Hepatocyte (in vitro differentiated cells): ENCODE data around the gene DTD1. TPM values are rescaled to one million over a fixed set of nuclear protein-coding genes. Genes with fewer than 3 reads are reported as not detected.

Source experiments
- DNase-seq: peaks from one replicate; pipeline ENCODE4 v3.0.0-alpha.2; 2016; ENCODE audit warnings: low spot score
- H2AFZ ChIP-seq: fragments of 200-600 bp; sonication (generic); 2 replicates; pipeline ENCODE4 v1.6.0; 2016; ENCODE audit warnings: antibody characterized with exemption, mild to moderate bottlenecking
- H3K27ac ChIP-seq: fragments of 200-600 bp; sonication (generic); 2 replicates; pipeline ENCODE4 v1.5.1; 2016; ENCODE audit warnings: mild to moderate bottlenecking
- H3K27me3 ChIP-seq: fragments of 200-600 bp; sonication (generic); 2 replicates; pipeline ENCODE4 v1.6.1; 2016
- H3K36me3 ChIP-seq: fragments of 200-600 bp; sonication (generic); replicated peaks from 2 replicates; pipeline ENCODE4 v1.5.1; 2016; ENCODE audit warnings: low read depth; ENCODE audit not compliant: insufficient read depth
- H3K4me1 ChIP-seq: fragments of 200-600 bp; sonication (generic); 2 replicates; pipeline ENCODE4 v1.5.1; 2016; ENCODE audit warnings: mild to moderate bottlenecking, moderate library complexity; ENCODE audit not compliant: insufficient read depth
- H3K4me2 ChIP-seq: fragments of 200-600 bp; sonication (generic); 2 replicates; pipeline ENCODE4 v1.6.0; 2016
- H3K4me3 ChIP-seq: fragments of 200-600 bp; sonication (generic); 2 replicates; pipeline ENCODE4 v1.5.1; 2016; ENCODE audit warnings: mild to moderate bottlenecking
- H3K79me2 ChIP-seq: fragments of 200-600 bp; sonication (generic); 2 replicates; pipeline ENCODE4 v1.6.0; 2017; ENCODE audit warnings: mild to moderate bottlenecking
- H3K9me2 ChIP-seq: fragments of 200-600 bp; sonication (generic); replicated peaks from 2 replicates; pipeline ENCODE4 v1.6.0; 2017; ENCODE audit warnings: mild to moderate bottlenecking; ENCODE audit not compliant: insufficient read depth
- H3K9me3 ChIP-seq: fragments of 200-600 bp; sonication (generic); 2 replicates; pipeline ENCODE4 v1.5.1; 2016; ENCODE audit warnings: low read depth, mild to moderate bottlenecking
- H4K20me1 ChIP-seq: fragments of 200-600 bp; sonication (generic); 2 replicates; pipeline ENCODE4 v1.6.0; 2016; ENCODE audit warnings: mild to moderate bottlenecking; ENCODE audit not compliant: insufficient read depth, poor library complexity, severe bottlenecking
- EZH2 ChIP-seq: fragments of 200-600 bp; sonication (generic); IDR thresholded peaks from 2 replicates; pipeline ENCODE4 v1.6.1; 2016; ENCODE audit warnings: antibody characterized with exemption, mild to moderate bottlenecking, borderline replicate concordance
- EZH2phosphoT487 ChIP-seq: fragments of 200-600 bp; sonication (generic); IDR thresholded peaks from one replicate; pipeline ENCODE4 v1.6.1; 2018; ENCODE audit warnings: antibody characterized with exemption, mild to moderate bottlenecking, low read depth, moderate library complexity; ENCODE audit not compliant: unreplicated experiment, severe bottlenecking
- WGBS: methylation state at CpG from one replicate; pipeline ENCODE4 v1.1.6; 2016; ENCODE audit warnings: low lambda C conversion rate; ENCODE audit errors: missing lambda C conversion rate; 5-methylcytosine and 5-hydroxymethylcytosine counted together
- polyA plus RNA-seq: library from polyadenylated mRNA; unstranded; fragments of >200 nt; fragmentation: Nextera tagmentation; extraction: Ambion mirVana; gene quantifications from 2 replicates; pipeline ENCODE4 v1.2.1, GENCODE V29; 2016
- total RNA-seq: library from RNA; depleted of rRNA; stranded (reverse); fragments of >200 nt; gene quantifications from 2 replicates; pipeline ENCODE4 v1.2.3, GENCODE V29; 2014
- TF ChIP-seq, protein P1 (sequence below): fragments of 200-600 bp; sonication (generic); IDR thresholded peaks from 2 replicates; pipeline ENCODE4 v1.5.1; 2016; ENCODE audit warnings: antibody characterized with exemption, mild to moderate bottlenecking; ENCODE audit not compliant: poor library complexity

DTD1 gene
- total and polyA plus RNA-seq, 2 experiments from 2014 or later: 30.1 to 40.1 TPM

DNA sequence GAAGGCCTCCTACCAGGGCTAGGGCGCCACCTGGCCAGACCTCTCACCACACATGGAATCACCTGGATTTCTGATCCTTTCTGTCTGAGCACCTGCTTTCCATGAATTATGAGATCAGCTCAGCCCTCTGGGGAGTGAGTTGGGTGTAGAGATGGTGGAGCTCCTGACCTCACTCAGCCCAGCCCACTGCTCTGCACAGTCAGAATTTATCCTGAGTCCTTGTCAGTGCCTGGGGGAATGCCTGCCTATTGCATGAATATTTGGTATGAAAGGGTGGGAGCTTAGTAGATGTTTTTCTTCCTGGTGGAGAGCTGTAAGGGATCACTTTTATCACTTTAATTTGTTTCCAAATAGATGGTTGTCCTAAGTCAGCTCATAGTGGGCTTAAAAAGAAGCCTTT lies 47.5 kb downstream of the DTD1 start:
- H3K27me3 ChIP-seq: no peaks in the 10 kb centered on the region
- H4K20me1 ChIP-seq: no peaks in the 10 kb centered on the region
- H3K9me3 ChIP-seq: no peaks in the 10 kb centered on the region
- no peaks in the 10 kb centered on the region for H3K79me2 ChIP-seq
- no peak for DNase-seq
- H2AFZ ChIP-seq: no peak overlapping the region
- no peaks in the 10 kb centered on the region for H3K36me3 ChIP-seq
- no peak overlapping the region for H3K4me3 ChIP-seq
- peak overlapping the region; percentile 21 for H3K27ac ChIP-seq
- TF ChIP-seq EZH2 (no peak), EZH2phosphoT487 (no peak)
- TF ChIP-seq, protein P1, sequence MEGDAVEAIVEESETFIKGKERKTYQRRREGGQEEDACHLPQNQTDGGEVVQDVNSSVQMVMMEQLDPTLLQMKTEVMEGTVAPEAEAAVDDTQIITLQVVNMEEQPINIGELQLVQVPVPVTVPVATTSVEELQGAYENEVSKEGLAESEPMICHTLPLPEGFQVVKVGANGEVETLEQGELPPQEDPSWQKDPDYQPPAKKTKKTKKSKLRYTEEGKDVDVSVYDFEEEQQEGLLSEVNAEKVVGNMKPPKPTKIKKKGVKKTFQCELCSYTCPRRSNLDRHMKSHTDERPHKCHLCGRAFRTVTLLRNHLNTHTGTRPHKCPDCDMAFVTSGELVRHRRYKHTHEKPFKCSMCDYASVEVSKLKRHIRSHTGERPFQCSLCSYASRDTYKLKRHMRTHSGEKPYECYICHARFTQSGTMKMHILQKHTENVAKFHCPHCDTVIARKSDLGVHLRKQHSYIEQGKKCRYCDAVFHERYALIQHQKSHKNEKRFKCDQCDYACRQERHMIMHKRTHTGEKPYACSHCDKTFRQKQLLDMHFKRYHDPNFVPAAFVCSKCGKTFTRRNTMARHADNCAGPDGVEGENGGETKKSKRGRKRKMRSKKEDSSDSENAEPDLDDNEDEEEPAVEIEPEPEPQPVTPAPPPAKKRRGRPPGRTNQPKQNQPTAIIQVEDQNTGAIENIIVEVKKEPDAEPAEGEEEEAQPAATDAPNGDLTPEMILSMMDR: no peak
- no peak overlapping the region for H3K4me2 ChIP-seq
- WGBS: 100% methylated on average over 1 of the region's 1 CpG
- H3K9me2 ChIP-seq: no peaks in the 10 kb centered on the region
- H3K4me1 ChIP-seq: peaks cover 20% of the 10 kb centered on the region

DNA sequence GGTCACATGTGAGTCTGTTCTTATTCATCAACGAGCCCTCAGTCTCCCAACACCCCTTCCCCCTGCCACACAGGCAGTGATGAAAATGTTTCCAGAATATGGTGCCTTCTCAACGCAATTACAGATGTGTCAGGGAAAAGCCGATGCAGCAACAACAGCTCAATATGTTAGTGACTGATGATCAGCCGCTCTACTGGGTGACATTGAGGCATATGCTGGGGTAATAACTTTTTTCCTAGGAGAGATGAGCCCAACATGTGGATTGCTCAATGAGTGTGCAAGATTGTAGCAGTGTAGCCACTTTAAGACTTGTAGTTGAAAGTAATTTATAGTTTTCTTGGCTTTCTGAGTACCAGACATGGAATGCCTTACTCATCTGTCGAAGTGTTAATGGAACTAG lies 49.4 kb downstream of the DTD1 start:
- Histone ChIP-seq H2AFZ (no peak overlapping the region), H3K9me2 (no peaks in the 10 kb centered on the region), H3K4me3 (no peak overlapping the region), H3K79me2 (no peaks in the 10 kb centered on the region), H4K20me1 (no peaks in the 10 kb centered on the region), H3K9me3 (no peaks in the 10 kb centered on the region), H3K27ac (no peak overlapping the region), H3K27me3 (no peaks in the 10 kb centered on the region), H3K4me2 (no peak overlapping the region), H3K36me3 (no peaks in the 10 kb centered on the region), H3K4me1 (peaks cover 20% of the 10 kb centered on the region)
- WGBS: 74% methylated on average over 5 of the region's 5 CpGs
- TF ChIP-seq, protein P1: no peak
- TF ChIP-seq EZH2phosphoT487: no peak
- TF ChIP-seq EZH2: no peak
- no peak for DNase-seq

DNA sequence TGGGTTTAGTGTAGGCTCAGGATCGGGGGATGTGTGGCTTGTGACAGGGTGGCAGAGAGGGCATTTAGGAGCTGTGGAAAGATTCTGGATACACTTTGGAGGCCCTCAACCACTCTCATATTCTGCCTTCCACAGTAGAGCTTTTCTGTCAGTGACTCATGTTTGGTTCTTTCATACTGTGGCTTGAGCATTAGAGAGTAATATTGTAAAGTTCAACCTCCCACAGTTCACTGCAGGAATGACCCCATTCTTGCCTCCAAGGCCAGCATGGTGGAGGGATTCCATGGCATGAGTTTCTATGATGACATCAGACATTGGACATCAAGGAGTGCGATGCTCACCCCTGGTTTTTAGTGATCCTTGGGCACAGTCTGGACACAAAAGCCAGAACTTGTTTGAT lies 50.9 kb downstream of the DTD1 start:
- H3K4me1 ChIP-seq: peaks cover 18% of the 10 kb centered on the region
- no peak overlapping the region for H3K27ac ChIP-seq
- no peaks in the 10 kb centered on the region for H3K27me3 ChIP-seq
- H3K4me2 ChIP-seq: no peak overlapping the region
- H2AFZ ChIP-seq: no peak overlapping the region
- no peaks in the 10 kb centered on the region for H3K79me2 ChIP-seq
- DNase-seq: no peak
- no peaks in the 10 kb centered on the region for H3K9me2 ChIP-seq
- 94% methylated on average over 2 of the region's 2 CpGs for WGBS
- no peaks in the 10 kb centered on the region for H4K20me1 ChIP-seq
- H3K4me3 ChIP-seq: no peak overlapping the region
- no peaks in the 10 kb centered on the region for H3K9me3 ChIP-seq
- TF ChIP-seq EZH2 (no peak), EZH2phosphoT487 (no peak)
- TF ChIP-seq, protein P1: no peak
- H3K36me3 ChIP-seq: no peaks in the 10 kb centered on the region

DNA sequence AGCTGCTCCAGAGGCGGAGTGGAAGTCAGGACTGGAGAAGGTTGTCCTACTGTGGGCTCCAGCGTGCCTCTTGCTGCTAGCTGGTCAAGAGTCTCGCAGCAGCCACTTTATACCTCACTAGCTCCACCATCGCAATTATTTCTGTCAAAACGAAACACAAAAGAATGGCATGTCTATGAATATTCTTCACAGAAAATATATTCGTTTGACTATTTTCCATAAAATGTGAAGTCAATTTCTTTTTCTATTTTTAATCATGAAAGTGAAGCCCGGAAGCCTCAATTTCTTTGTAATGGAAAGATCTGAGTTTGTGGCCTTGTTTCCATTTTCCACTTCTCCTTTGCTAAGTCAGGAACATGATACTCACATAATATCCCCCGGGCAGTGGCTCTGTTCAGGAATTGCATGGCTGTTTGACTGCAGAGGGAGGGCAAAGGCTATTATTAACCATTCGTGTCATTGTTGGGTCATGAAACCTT lies 51.7 kb downstream of the DTD1 start:
- Histone ChIP-seq H3K9me2 (no peaks in the 10 kb centered on the region), H3K27me3 (no peaks in the 10 kb centered on the region), H3K79me2 (no peaks in the 10 kb centered on the region), H3K4me3 (no peak overlapping the region), H3K4me1 (peaks cover 11% of the 10 kb centered on the region), H4K20me1 (no peaks in the 10 kb centered on the region), H3K4me2 (no peak overlapping the region), H3K9me3 (no peaks in the 10 kb centered on the region), H3K36me3 (no peaks in the 10 kb centered on the region), H2AFZ (no peak overlapping the region), H3K27ac (no peak overlapping the region)
- TF ChIP-seq, protein P1: no peak
- TF ChIP-seq EZH2phosphoT487 (no peak), EZH2 (no peak)
- WGBS: 77% methylated on average over 9 of the region's 9 CpGs
- no peak for DNase-seq
